Astrocyte of the spinal cord (primary cell): ENCODE data around the gene RCAN1.
"Not testable (repeated sequence)": the region's sequence is repeated elsewhere in the genome, so short reads cannot be mapped to it uniquely, and the experiment has no call there.

Experiments
- DNase-seq: peaks from one replicate; pipeline ENCODE4 v3.0.0; 2011; ENCODE audit warnings: low read depth, low spot score
- H3K4me3 ChIP-seq: 2 replicates; pipeline ENCODE4 v1.5.1; 2011; ENCODE audit warnings: low read depth, mild to moderate bottlenecking, low read length, moderate library complexity
- in situ Hi-C: cut with HindIII; loops from 2 replicates; pipeline ENCODE4 v1.10.0; 2017; ENCODE audit warnings: low sequenced_read_pairs
- TF ChIP-seq, protein P1 (sequence below): IDR thresholded peaks from 2 replicates; pipeline ENCODE4 v1.5.1; 2012; ENCODE audit warnings: low read depth, mild to moderate bottlenecking, low read length, inconsistent platforms

Gene RCAN1

DNA sequence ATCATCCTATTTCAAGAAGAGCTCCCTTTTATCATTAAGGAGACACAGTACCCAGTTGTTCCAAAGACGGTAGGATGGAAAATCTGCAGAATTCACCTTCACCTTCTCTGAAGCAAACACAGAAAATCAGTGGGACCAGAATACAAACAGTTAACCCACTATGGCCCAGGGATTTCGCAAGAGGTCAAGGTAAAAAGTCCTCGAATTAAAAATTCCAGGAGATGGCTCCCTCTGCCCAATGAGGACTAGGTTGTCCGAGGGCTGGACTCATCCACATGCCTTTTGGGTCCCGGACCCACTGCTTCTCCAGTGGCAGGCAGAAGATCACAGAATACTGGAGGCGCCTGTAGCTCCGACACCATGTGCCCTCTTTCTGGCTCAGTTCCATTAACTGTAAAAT lies 42.9 kb downstream of the RCAN1 start:
- in situ Hi-C loops, result no loop called here
- TF ChIP-seq, protein P1, sequence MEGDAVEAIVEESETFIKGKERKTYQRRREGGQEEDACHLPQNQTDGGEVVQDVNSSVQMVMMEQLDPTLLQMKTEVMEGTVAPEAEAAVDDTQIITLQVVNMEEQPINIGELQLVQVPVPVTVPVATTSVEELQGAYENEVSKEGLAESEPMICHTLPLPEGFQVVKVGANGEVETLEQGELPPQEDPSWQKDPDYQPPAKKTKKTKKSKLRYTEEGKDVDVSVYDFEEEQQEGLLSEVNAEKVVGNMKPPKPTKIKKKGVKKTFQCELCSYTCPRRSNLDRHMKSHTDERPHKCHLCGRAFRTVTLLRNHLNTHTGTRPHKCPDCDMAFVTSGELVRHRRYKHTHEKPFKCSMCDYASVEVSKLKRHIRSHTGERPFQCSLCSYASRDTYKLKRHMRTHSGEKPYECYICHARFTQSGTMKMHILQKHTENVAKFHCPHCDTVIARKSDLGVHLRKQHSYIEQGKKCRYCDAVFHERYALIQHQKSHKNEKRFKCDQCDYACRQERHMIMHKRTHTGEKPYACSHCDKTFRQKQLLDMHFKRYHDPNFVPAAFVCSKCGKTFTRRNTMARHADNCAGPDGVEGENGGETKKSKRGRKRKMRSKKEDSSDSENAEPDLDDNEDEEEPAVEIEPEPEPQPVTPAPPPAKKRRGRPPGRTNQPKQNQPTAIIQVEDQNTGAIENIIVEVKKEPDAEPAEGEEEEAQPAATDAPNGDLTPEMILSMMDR, result no peak
- no peak for DNase-seq

DNA sequence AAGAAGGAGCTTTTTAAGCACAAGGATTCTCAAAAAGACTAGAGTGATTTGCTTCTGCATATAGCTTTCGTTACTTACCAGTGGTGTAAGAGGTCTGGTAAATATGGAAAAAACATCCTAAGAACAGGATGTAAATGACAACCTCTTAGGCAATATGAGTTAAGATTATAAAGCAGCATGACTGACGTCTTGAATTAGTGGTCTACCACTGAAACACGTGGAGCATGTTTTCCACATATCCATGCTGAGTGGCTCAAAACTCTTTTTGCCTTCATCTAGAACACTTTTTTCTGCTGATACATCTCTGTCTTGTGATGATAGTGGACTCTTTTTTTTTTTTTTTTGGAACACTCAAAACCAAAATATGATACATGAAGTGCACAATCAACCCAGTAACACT lies 44.6 kb downstream of the RCAN1 start:
- in situ Hi-C loops, result no loop called here
- no peak overlapping the region for H3K4me3 ChIP-seq
- TF ChIP-seq, protein P1, result no peak
- DNase-seq, result no peak

More for the DNA sequence above, 42.9 kb downstream of the RCAN1 start:
- no peak overlapping the region for H3K4me3 ChIP-seq

DNA sequence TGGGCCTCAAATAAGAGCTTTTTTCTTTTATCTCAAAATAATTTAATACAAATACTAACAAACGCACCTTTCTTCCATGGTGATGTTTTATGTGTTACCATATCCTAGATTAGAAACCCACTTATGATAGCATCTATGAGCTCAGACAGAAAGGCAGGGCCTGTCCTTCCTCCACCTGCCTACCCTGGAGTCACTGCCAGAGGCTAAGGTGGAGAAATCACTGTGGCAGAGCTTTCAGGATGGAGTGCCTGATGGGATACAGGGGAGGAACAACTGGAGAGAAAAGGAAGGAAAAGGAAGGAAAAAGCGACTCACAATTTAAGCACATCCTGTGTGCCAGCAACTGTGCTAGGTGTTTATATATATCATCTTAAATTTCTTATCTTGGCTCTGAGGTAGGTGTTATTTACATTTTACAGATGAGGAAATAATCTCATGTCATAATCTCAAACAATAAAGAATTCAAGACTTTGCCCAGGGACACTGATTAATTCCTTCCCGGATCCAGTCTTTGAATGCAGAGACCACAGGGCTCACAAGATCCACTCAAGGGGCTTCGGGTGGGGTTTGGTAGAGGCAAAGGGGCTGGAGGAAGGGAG lies 45.4 kb downstream of the RCAN1 start:
- no peak for DNase-seq
- in situ Hi-C loops, result no loop called here
- TF ChIP-seq, protein P1, result no peak
- no peak overlapping the region for H3K4me3 ChIP-seq

DNA sequence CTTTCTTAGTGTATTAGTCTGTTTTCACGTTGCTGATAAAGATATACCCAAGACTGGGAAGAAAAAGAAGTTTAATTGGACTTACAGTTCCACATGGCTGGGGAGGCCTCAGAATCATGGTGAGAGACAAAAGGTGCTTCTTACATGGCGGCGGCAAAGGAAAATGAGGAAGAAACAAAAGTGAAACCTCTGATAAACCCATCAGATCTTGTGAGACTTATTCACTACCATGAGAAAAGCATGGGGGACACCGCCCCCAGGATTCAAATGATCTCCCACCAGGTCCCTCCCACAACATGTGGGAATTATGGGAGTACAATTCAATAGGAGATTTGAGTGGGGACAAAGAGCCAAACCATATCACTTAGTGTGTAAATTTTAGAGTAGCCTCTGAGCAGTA lies 46.1 kb downstream of the RCAN1 start:
- H3K4me3 ChIP-seq, DNase-seq, in situ Hi-C loops: not testable (repeated sequence)

DNA sequence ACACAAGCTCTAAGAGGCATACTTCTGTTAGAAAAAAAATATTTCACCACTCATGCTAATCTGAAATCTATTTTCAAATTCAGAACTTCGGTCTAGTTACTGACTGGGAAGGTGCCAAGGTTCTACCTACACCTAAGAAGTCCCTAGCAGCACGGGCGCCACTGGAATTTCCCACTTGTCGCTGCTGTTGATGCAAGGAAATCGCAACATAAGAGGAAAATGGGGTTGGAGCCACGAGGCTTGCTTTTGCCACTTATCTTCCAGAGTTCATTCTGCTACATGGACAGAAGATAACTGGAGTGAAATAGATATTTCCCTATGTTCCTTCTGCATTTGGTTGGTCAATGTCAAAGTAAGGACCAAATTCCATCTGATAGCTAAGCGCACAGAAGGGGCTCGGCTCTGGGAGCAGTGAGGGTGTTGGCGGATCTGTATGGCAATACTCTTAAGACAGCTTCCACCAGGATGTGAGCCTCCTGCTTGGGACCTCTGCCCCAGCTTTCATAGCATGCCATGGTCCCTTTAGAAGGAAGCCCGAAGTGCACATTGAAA lies 47.2 kb downstream of the RCAN1 start:
- in situ Hi-C loops, result no loop called here
- no peak overlapping the region for H3K4me3 ChIP-seq
- TF ChIP-seq, protein P1, result no peak
- no peak for DNase-seq

DNA sequence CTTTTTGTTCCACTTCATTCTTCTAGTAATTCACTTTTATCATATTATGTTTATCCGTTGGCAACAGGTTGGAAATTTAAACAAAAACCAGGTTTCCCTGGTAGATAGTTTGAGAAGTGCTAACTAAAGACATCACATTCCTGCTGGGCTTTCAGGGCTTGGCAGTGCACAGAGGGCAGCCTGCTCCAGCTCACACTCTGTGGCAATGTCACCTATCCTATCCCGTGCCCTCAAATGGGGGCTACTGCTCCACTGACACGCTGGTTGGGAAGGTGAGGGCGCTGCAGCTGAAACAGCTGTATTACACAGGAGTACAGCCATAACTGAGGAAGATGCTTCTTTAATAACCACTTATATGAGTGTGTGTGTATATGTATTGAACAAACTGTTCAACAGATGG lies 49.7 kb downstream of the RCAN1 start:
- TF ChIP-seq, protein P1, result no peak
- H3K4me3 ChIP-seq, result no peak overlapping the region
- no peak for DNase-seq
- in situ Hi-C loops, result no loop called here

DNA sequence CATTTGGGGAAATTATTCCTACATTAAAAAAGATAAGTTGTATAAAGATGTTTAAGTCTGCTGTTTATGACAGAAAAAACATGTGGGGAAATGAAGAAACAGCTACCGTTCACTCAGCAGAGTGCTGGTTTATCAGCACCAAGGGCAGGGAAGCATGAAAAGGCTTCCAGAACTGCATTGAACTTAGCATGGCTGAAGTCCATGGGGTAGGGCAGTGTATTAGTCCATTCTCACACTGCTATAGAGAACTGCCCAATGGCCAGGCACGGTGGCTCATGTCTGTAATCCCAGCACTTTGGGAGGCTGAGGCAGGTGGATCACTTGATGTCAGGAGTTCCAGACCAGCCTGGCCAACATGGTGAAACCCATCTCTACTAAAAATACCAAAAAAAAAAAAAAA lies 51.5 kb downstream of the RCAN1 start:
- in situ Hi-C loops, DNase-seq, H3K4me3 ChIP-seq: not testable (repeated sequence)

DNA sequence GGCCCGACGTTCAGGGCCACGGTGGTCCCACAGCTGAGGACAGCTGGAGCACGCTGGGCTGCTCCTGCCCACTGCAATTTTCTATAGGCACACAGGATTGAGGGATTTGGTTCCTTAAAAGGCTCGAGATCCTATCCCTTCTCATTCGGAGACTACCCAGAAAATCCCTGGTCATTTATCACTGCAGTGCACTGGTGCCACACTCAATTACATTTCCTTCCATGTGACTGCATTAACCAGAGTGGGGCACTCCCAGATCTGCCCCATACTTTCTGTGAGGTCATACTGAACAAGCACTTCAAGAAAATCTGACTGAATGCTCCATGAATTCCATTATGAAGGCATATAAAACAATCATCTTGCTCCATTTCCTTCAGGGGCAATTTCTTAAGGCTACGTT lies 53.1 kb downstream of the RCAN1 start:
- H3K4me3 ChIP-seq, result no peak overlapping the region
- in situ Hi-C loops, result no loop called here
- no peak for DNase-seq
- TF ChIP-seq, protein P1, result no peak
